Measurements from ENCODE around the gene RAB11FIP4.
"Not testable (repeated sequence)": the region's sequence is repeated elsewhere in the genome, so short reads cannot be mapped to it uniquely, and the experiment has no call there.

Gene RAB11FIP4, protein sequence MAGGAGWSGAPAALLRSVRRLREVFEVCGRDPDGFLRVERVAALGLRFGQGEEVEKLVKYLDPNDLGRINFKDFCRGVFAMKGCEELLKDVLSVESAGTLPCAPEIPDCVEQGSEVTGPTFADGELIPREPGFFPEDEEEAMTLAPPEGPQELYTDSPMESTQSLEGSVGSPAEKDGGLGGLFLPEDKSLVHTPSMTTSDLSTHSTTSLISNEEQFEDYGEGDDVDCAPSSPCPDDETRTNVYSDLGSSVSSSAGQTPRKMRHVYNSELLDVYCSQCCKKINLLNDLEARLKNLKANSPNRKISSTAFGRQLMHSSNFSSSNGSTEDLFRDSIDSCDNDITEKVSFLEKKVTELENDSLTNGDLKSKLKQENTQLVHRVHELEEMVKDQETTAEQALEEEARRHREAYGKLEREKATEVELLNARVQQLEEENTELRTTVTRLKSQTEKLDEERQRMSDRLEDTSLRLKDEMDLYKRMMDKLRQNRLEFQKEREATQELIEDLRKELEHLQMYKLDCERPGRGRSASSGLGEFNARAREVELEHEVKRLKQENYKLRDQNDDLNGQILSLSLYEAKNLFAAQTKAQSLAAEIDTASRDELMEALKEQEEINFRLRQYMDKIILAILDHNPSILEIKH

DNA sequence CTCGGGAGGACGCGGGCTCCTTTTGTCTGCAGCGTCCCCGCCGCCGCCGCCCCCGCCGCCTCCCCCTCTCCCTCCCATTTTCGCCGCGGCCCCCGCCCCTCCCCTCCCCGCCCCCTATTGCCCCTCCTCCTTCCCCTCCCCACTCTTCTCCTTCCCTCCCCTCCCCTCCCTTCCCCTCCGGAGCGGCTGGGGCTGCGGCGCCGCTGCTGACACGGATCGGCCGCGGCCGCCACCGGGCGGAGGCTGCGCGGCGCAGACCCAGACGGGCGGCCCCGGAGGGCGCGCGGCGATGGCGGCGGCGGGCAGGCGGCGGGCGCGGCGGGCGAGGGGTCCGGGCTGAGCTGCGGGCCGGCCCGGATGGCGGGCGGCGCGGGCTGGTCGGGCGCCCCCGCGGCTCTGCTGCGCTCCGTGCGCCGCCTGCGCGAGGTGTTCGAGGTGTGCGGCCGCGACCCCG lies at the start of gene RAB11FIP4:
TSS of gene RAB11FIP4 (plus strand) at position 180 of the 454 bp plus-strand sequence. CDS start at position 358, 178 bp downstream.
- DNase-seq: no peak

DNA sequence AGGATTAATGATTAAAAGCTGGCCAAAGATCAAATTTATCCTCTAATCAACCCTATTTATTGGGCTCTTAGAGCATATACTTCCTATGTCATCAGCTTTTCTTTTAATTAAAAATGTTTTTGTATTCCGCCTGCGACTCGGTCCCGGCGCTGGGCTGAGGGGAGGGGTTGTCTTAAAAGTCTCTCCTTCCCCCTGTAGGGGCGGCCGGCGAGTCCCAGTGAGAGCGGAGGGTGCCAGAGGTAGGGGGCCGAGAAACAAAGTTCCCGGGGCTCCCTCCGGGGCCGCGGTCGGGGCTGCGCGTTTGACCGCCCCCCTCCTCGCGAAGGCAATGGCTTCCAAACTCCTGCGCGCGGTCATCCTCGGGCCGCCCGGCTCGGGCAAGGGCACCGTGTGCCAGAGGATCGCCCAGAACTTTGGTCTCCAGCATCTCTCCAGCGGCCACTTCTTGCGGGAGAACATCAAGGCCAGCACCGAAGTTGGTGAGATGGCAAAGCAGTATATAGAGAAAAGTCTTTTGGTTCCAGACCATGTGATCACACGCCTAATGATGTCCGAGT lies 46.2 kb upstream of the RAB11FIP4 start:
- DNase-seq: not testable (repeated sequence)

DNA sequence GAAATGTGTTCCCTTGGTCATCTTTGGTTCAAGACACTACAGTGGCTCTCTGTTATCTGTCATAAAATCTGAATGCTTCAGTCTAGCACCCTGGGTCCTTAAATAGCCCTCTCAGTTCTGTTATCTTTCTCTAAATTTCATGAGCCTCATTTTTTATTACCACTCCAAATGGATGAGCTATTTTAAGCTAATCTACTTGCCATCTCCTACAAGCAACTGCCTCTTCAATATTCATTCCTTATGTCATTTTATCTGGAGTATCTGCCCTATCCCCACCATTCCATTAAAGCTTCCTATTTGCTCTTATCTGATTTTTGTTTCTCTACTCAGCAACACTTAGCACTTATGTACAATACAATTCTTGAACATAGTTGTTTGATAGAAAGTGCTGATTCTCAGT lies 42.0 kb upstream of the RAB11FIP4 start:
- no peak for DNase-seq

DNA sequence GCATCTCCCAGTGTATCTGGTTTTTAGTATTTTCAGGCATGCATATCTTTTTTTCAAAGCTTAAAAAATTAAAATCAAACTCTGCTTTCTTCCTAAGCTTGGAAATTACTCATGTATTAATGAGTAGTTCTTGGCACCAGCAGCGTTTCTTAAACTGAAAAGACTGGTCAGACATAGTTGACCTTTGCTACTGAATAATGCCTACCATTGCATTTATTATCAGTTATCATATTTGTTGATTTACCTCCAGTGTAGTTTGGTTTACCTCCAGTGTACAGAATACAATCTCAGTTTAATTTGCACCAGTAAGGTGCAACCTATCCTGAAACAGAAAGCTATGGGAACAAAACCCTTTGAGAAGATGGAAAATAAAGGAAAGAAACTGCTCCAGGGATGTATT lies 35.5 kb upstream of the RAB11FIP4 start:
- DNase-seq: no peak

DNA sequence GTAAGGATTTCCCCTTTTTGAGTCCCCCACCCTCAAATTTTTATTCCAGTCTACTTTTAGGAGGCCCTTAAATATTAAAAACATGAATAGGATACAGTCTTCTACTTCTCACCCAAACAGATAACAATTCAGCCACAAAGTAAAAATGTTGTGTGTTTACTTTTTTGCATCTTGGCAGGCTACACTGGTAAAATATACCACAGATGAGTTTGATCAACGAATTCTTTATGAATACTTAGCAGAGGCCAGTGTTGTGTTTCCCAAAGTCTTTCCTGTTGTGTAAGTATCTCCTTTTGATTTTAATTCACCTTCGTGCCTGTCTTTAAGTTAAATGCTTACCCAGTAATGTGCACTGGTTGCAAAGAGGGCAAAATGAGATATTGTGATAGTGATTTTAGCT lies 34.4 kb upstream of the RAB11FIP4 start:
- no peak for DNase-seq

DNA sequence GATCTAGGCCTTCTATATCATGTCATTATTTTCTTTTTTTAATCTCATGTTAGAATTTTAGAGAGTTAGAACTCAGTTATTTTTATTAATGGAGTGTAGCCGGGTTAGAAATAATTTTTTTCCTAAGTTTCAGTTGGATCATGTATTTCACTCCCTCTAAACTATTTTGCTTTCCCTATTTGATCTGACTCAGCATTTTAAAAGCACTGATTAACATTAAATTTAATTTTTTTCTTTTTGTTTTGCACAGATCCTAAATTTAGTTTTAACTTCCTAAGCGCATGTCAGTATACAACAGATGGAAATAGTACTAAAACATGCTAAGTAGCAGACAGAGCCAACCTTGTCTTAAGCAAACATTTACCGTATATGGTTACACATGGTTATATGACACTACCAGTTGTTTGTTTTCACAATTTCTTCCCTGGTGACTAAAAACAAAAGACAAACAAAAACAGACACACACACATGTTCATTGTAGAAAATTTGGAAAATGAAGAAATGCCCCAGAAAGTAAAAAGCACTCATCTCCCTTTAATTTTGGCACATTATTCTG lies 33.6 kb upstream of the RAB11FIP4 start:
- DNase-seq: no peak

DNA sequence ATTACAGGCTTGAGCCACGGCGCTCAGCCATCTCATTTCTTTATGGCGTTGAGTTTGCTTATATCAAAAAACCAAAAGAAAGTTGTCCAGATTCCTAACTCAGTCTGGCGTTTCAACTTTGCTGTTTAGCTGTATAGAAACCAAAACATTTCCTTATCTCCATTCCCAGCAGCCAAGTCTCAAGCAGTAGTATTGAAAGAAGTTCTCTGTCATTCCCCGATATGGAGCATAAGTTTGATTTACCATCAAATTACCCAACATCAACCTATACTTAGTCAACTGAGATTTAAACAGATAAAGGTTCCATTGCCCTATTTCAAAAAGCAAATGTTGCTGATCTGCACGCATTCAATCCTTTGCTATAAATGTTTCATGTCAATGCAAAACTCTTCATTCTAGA lies 27.5 kb upstream of the RAB11FIP4 start:
- DNase-seq: no peak

DNA sequence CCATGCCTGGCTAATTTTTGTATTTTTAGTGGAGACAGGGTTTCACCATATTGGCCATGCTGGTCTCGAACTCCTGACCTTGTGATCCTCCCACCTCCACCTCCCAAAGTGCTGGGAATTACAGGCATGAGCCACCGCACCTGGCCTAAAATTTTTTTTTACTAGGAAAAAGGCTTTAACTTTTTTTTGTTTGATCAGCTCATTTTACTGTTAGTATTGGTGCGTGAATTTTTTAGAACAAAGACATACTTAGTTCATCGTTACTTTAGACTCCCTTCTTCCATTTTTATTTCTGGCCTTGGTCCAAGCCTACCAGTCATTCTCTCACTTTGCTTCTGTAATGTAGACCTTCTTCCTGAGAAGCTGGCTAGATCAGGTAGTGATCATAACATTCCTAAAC lies 25.4 kb upstream of the RAB11FIP4 start:
- no peak for DNase-seq

DNA sequence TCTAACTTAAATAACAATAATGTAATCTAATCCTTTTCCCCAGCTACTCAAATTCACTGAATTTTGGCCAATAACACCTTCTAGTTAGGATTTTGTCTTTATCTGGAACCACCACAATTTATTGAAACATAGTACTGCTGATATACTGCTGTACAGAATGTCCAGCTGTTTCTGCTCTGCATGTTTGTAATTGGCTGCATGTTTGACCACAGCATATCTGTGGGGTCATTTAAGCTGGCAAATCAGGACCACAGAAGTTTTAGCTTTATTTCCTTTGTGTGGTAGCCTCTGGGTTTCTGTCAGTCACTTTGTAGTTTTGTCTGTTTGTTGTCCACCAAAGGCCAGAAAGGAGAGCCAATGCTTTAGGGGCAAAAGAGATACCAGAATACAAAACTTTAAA lies 22.2 kb upstream of the RAB11FIP4 start:
- no peak for DNase-seq

DNA sequence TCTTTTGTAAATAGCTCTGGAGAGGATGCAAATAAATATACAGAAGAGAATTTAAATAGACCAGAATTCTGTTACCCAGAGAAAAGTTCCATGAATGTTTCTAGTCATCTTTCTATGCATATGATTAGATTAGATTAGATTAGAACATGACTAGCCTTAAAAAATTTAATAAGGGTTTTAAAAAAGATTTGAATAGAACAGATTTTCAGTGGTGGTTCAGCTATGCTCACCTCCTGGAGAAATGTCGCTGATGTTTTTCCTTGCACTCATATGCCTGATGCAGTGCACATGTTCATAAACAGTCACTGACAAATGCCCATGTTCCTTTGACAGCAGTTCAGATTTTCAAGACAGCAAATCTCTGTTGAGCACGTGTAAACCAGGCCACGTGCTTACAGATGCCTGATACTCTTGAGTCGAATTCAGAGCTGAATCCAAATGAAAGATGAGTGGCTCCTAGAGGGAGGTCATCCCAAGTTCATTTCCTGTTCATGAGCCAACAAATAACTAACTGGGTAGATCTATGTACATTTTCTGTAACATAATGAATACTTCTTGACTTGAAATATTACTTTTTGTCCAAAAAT lies 19.9 kb upstream of the RAB11FIP4 start:
- DNase-seq: no peak

DNA sequence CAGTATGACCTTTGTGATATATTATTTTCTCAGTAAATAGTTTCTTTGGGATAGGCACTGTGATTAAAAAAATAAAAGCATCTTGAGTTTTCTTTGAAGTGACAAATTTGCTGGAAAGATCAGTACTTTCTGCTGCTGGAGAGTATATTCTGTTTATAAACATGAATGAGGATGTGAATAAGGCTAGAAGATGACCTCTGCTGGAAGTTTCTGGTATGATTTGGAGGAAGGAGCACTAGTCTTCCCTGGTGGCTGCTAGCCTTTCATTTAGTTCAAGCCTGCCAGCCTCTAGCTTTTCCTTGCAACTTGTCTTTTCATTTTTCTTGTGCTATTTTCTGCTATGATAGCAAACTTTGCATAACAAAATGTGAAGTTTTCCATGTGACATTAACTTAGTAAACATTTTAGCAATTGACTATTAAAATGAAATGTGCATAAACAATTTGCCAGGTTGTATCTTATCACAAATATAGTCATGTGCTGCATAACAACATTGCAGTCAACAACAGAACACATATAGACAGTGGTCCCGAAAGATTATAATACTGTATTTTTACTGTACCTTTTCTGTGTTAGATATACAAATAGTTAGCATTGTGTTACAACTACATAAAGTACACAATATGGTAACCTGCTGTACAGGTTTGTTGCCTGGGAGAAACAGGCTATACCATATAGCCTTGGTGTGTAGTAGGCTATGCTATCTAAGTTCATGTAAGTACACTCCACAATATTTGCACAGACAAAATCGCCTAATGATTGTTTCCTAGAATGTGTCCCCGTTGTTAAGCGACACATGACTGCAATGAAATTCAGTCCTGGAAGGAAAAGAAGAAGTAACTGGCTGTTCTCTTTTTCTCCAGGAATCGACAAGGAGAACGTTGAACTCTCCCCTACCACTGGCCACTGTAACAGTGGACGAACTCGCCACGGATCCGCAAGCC lies 18.1 kb upstream of the RAB11FIP4 start:
- peak; percentile 42 for DNase-seq

DNA sequence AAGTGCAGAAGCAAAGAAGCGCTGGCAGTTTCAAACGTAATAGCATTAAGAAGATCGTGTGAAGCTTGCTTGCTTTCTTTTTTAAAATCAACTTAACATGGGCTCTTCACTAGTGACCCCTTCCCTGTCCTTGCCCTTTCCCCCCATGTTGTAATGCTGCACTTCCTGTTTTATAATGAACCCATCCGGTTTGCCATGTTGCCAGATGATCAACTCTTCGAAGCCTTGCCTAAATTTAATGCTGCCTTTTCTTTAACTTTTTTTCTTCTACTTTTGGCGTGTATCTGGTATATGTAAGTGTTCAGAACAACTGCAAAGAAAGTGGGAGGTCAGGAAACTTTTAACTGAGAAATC lies 17.4 kb upstream of the RAB11FIP4 start:
- DNase-seq: no peak

DNA sequence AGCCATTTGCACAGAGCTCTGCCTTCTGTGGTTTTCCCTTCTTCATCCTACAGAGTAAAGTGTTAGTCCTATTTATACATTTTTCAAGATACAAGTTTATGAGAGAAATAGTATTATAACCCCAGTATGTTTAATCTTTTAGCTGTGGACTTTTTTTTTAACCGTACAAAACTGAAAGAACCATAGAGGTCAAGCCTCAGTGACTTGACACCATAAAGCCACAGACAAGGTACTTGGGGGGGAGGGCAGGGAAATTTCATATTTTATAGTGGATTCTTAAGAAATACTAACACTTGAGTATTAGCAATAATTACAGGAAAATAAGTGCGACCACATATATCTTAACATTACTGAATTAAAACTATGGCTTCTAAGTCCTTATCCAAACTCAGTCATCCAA lies 17.0 kb upstream of the RAB11FIP4 start:
- no peak for DNase-seq

DNA sequence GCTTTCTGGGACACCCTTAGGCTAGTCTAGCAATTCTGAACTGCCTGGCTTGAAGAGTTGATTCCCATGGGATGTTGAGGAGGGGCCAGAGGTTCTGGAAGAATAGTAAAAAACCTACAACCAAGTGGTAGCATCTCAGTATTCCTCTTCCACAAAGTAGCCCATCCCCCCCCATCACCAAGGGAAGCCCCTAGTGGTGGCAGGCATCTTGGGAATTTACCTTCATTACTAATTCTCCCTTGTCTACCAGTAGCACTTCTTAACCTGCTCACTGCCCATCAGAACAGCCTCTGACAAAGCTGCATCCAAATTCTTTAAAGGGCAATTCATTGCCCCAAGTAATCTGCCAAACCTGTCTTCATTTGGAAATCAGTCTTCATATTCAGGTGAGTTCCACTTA lies 12.8 kb upstream of the RAB11FIP4 start:
- DNase-seq: no peak

DNA sequence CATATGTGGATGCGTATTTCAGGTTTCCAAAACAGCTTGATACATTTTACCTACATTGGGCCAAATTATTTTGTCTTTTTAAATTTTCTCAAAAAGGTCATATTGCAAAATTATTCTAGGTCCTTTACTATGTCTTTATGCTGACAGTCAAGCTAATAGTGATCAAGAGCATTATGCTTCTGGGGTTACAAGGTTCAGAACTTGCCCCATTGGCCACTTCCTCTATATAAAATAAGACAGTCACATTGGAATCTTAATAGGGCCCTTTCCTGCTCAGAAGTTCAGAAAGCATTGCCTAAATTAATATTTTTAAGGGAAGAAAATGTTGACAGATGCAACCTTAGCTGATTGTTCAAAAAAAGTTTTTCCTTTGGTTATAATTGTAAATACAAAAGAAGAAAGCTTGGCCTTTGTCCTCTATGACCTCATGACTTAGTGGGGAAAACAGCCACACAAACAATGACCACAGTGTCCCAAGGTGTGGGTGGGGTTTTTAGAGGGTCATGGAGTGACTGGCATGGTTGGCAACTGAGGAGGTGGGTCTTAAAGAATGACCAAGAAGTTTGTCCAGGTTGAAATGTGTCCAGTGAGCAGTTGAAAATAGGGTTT lies 11.8 kb upstream of the RAB11FIP4 start:
- no peak for DNase-seq

DNA sequence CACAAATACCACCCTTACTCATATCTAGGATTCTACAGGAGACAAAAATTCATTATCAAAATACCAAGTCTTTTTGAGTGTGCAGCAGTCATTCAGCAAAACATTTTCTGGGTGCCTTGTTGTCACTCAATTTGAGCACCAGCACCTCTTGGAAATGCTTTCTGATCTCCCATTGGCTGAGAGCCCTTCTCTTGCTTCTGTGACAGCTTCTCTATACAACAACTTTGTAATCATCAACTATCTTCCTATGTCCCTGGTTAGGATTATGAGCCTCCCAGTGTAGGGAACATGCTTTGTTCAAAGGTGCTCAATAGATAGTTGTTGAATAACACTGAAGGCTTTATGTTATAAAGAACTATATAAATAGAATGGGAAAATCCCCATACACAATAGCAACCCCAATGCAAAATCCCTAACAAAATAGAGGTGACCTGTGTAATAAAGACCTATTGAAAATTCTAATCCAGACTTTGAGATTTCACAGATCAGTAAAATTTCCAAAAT lies 10.3 kb upstream of the RAB11FIP4 start:
- DNase-seq: no peak

DNA sequence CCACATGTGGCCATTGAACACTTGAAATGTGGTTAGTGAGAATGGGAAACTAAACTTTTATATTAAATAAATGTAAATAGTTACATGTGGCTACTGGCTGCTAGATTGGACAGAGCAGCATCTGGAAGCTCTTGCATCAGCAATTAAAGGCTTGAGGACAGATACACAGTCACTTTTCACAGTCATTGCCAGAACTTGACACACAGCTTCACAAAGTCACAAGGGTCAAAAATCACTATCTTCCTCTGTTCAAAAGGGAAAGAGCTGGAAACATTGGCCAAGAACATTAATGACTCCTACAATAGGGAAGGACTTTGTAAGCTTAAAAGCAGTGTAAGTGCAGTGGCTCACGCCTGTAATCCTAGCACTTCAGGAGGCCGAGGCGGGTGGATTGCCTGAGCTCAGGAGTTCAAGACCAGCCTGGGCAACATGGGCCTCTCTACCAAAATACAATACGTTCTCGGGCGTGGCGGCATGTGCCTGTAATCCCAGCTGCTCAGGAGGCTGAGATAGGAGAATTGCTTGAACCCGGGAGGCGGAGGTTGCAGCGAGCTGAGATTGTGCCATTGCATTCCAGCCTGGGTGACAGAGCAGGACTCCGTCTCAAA lies 8.7 kb upstream of the RAB11FIP4 start:
- DNase-seq: not testable (repeated sequence)

DNA sequence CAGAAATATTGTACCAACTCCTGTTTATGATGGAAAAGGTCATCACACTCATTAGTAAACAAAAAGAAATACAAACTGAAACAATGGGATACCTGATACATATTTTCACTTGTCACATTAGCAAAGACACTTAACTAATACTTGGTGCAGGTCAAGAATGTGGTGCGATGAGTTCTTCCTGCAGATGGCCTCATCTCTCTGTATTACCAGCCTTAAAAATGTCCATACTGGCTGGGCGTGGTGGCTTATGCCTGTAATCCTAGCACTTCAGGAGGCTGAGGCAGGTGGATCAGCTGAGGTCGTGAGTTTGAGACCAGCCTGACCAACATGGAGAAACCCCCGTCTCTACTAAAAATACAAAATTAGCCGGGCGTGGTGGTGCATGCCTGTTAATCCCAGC lies 8.0 kb upstream of the RAB11FIP4 start:
- DNase-seq: not testable (repeated sequence)

DNA sequence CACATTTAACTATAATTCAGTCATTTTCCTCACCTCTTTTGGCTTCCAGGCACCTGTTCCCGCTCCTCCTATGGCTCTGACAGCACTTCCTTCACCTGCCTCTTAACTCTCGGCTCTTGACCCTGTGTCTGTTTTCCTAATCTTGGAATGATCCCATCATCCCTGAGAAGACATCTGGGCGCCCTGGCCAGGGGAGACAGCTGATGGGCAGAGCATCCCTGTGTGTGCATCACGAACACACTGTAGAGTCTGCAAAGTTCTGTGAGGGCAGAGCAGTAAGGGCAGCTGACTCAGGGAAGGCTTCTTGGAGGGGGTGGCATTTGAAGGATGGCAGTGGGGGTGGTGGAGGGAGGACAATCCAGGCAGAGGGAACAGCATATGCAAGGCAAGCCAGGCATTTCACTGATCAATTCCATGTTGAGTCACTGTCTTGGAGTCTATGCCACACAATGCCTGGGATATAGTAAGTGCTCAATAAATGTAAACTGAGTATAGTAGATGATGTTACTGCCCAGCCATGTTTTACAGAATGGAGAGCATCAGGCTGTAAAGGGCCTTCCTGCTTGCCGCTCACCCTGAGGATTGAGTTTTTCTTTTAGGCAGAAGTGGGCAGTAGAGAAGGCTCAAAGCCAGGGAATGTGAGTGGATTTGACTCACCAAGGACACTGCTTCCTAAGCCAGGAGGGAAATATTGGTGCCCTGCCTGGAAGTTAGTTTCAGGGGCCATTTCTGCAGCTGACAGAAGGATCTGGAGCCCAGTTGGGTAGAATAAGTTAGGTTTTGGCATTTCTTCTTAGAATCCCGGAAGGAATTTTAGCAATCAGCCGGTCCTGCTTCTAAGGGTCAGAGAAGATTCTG lies 5.8 kb upstream of the RAB11FIP4 start:
- DNase-seq: no peak

DNA sequence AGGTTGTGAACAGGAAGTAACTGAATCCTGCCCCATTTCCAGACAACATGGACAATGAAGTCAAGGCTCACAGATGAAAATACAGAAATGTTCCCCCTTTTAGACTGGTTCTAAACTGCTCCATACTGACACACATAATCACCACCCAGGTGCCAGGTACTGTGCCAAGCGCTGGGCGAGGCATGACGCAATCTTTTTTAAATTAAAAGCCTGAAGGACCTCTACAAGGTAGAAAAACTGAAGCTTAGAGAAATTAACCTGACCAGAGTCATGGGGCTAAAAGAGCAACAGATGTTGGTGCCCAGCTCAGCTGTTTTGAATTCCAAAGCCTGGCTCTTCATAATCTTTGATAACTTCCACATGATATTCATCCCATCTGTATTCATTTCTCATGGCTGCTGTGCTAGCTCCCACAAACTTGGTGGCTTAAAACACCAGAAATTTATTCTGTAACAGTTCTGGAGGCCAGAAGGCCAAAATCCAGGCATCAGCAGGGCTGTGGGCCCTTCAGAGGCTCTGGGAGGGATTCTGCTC lies 4.9 kb upstream of the RAB11FIP4 start:
- DNase-seq: no peak

Measured in GDM1 (cell line).